HG02852 (cell line): ENCODE measurements around the gene DMRTA2.

Experiments used
- ATAC-seq: cut with Tn5 transposase; IDR thresholded peaks from one replicate; pipeline ENCODE4 v1.9.1; 2021; ENCODE audit warnings: mild to moderate bottlenecking, moderate library complexity; ENCODE audit not compliant: unreplicated experiment

Gene DMRTA2

GRCh38 chr1:50424045-50424883, 1.0 kb upstream of the DMRTA2 start:
- no peak for ATAC-seq

GRCh38 chr1:50423670-50424000, 392 bp upstream of the DMRTA2 start:
- ATAC-seq, result peak; percentile 24

DNA sequence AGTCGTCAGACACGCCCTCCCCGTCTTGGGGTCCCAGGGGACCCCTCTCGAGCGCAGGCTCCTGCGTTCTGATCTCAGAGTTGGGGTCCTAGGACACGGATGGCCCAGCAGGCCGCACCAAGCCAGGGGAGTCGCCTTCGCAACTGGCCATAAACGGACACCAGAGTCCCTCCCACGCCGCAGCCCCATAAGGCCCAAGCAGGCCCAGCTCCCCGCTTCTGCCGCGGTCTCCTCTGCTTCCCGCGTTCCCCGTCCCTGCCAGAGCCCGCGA, 633 bp downstream of the DMRTA2 start:
- ATAC-seq, result no peak

GRCh38 chr1:50421768-50422674, 1.2 kb downstream of the DMRTA2 start:
- no peak for ATAC-seq

DNA sequence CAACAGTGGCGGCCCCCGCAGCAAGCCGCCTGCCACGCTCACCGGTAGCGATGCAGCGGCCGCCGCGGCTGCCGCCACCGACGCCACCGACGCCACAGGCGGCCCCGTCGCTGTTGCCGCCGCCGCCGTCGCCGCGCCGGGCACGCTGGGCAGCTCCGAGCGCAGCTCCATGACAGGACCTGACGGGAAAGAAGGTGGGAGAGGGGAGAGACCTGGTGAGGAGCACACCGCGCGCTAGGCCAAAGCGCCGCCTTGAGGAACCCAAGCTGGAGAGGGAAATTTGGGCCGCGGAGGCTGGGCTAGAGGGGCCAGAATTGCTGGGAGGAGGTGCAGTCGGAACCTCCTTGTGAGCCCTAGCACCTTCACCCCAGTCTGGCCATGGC, 1.9 kb downstream of the DMRTA2 start:
- ATAC-seq, result no peak

- no peak for ATAC-seq
Observed at GRCh38 chr1:50420689-50421365, 2.4 kb downstream of the DMRTA2 start.

GRCh38 chr1:50419907-50420677, 3.2 kb downstream of the DMRTA2 start:
- ATAC-seq, result no peak

- no peak for ATAC-seq
Observed at GRCh38 chr1:50419192-50419906, 3.9 kb downstream of the DMRTA2 start.

- ATAC-seq, result no peak
Observed at GRCh38 chr1:50418600-50419109, 4.6 kb downstream of the DMRTA2 start.

- no peak for ATAC-seq
Observed at GRCh38 chr1:50417946-50418599, 5.2 kb downstream of the DMRTA2 start.

- ATAC-seq, result no peak
Observed at GRCh38 chr1:50417507-50417906, 5.7 kb downstream of the DMRTA2 start.

DNA sequence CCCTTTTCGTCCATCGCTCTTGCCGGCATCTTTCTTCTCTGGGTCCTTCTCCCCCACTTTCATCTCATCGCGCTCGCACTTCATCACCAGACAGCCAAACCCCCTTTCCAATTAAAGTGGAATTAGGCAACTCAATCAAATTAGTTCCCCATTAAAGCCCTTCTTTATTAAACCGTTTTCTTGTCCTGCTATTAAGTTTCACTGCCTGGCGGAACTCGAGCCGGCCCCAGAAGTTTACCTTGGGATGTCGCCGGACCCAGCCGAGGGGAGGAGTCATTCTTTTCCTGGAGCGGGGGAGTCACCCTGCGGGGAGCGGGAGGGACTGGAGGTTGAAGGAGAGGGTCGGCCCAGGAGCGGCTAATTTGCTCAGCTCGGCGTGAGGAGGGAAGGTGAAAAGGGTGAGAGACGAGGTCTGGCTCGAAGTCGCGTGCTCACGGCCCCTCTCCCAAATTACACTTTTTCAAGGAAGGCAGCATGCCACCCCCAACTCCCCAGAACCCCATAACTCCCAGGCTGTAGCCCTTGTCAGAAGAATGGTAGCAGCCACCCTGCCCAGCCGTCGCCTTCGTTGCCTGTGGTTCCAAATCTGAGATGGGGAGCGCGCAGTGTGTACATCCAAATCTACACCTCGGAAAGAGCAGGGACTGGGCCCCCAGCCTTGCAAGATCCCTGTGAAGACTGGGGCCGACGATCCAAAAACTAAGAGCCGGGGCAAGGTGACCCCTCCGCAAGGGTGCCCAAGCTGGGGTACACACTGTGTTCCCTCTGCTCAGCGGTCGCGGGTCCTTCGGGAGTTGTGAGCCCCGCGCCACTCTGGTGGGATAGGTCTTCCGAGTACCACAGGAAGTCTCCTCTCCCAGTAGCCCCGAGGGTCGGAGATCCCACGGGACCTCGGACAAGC, 6.4 kb downstream of the DMRTA2 start:
- no peak for ATAC-seq

- ATAC-seq, result no peak
Observed at GRCh38 chr1:50416150-50416527, 7.1 kb downstream of the DMRTA2 start.

DNA sequence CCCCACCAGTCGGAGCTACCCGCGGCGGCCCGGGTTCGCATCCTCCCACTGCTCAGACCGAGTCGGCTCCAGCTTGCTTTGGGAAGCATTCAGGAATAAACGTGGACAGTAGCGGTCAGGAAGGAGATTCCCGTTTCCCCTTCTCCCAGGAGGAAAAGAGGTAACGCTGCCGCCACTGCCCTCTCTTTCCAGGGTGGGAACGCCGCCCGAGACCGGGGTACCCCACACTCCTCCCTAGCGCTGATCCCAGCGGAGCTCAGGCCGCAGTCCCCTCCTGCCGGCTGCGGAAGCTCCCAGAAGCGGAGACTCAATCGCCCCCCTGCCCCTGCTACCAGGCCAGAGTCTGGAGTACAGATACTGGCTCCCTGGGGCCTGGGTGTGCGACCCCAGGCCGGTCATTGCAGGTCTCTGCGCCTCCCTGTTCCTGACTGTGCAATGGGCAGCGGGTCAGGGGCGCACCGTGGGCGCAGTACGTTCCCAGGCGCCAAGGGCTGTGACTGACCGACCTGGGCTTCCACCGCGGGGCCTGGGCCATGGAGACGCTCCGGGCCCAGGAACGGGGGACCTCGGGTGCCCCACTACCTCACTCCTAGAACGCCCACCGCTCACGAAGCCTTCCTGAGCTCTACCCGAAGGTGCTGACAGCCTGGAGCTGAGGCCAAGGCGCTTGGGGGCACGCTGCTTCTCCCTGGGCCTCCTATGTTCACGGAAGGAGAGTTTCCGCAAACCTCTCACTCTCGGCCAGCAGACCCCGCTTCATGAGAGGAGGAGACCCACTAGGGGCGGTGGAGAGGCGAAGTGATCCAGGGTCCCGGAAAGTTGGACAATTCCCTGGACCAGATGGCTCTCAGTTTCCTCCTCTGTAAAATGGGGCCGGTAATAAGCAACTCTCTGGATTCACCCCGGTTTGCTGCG, 7.8 kb downstream of the DMRTA2 start:
- no peak for ATAC-seq

DNA sequence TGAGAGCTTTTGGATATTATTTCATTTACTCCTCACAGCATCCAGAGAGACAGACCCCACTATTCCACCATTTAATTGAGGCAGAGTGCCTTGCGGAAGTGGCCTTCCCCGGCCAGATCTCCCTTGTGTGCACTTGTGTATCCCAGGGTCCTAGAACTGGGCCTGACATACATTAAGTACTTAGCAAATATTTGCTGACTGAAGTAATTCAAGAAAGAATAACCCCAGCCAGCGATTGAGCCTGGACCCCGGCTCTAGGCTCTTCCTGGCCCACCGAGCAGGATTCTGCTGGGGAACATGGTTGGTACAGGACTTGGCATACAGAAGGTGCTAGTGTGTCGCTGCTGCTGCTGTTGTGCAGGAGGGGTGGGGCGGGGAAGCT, 8.4 kb downstream of the DMRTA2 start:
- ATAC-seq, result no peak

DNA sequence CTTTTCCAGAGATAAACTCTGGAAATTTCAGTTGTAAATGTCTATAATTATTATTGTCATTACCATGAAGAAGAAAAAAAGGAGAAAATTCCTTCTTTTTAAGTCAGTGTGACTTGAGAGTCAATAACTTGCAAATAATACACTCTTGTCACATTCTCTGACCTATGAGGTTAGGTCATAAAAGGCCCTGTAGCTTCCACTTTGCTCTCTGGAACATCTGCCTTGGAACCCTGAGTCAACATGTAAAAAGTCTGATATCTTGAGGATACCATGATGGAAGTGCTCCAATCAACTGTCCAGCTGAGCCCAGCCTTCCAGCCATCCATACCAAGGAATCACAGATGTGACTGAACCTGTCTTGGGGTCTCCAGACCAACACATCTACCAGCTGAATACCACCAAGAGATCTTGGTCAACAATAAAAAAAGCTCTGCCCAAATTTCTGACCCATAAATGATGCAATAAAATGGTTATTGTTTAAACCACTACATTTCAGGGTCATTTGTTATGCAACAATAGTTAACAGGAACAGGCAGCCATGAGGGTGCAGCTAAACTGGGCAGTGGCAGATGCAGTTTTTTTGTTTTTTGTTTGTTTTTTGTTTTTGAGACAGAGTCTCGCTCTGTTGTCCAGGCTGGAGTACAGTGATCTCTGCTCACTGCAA, 10.3 kb downstream of the DMRTA2 start:
- no peak for ATAC-seq

DNA sequence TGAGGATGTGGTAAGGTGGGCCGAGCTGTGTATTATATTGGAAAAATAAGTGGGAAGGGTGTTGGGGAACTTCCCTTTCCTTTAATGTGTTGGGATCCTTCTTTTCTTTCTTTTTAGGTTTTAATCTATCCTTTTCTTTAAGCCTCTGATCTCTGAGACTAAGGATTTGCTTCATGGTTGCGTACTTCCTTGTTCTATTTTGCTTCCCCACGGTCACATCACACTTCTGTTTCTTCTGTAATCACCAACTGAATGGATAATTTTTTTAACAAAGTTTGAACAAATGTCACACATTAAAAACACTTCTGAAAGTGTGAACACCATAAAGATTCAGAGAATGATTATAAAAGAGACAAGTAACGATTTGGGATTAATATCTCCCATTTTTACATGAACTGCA, 17.4 kb downstream of the DMRTA2 start:
- no peak for ATAC-seq
